Transverse colon (tissue), 4 donors: Measurements from ENCODE around the gene HPSE2.

Source experiments
- EP300 ChIP-seq: sonication (generic); formaldehyde crosslinking; IDR thresholded peaks from one replicate; pipeline ENCODE4 v1.6.1; 2017; ENCODE audit warnings: antibody characterized with exemption, low read depth
- POLR2A ChIP-seq: fragments of 450-650 bp; IDR thresholded peaks from one replicate; pipeline ENCODE4 v1.6.1; 2016; ENCODE audit warnings: antibody characterized with exemption, mild to moderate bottlenecking, moderate library complexity
- POLR2AphosphoS5 ChIP-seq, 3 donors: sonication (generic); formaldehyde crosslinking; IDR thresholded peaks; one replicate each; pipeline ENCODE4 v1.6.1; 2016; ENCODE audit warnings: antibody characterized with exemption in 3 of 3
- TF ChIP-seq, protein P1 (sequence below), 5 experiments: fragments of 200-600 bp in 3 of 5; fragments of 450-650 bp in 2 of 5; sonication (generic) in 3 of 5; IDR thresholded peaks; 1 replicate in 2 of 5; 2 replicates in 3 of 5; pipeline ENCODE4 v1.5.1; 2016 to 2017; ENCODE audit warnings: antibody characterized with exemption in 5 of 5, inconsistent platforms in 3 of 5, mild to moderate bottlenecking in 2 of 5, moderate library complexity in 1 of 5

DNA sequence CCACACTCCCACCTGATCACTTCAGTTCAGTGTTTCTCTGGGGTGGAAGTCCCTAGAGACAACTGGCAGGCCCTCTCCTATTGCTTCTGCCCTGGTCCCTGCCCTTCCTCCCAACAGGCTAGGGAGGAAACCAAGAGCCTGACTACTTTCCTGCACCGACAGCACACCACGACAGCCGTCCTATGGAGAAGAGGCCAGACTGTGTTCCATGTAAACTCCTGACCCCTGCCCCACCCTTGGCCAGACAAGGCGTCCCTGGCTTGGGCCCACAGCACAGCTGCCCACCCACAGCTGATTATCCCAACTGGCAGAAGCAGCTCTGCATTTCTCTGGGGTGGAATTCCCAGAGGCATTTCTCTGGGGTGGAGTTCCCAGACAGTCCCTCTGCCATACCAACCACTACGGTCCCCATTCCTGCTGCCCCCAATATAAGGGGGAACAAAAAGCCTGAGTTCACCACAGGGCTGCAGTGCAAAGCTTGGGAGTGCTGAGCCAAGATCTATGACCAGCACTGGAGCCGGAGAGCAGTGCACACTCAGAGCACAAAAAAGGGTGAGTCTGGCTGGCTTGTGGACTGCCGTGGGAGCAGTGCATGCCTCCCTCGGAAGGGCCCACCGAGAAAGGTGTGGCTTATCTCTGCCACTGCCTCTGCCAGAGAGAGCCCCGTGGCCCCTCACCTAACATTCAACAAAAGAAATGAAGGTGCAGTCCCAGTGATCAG, 193.4 kb downstream of the HPSE2 start:
- TF ChIP-seq POLR2A (no peak), POLR2AphosphoS5 (IDR thresholded peaks at IDR 0.05) (no peak), EP300 (no peak)
- TF ChIP-seq, protein P1, sequence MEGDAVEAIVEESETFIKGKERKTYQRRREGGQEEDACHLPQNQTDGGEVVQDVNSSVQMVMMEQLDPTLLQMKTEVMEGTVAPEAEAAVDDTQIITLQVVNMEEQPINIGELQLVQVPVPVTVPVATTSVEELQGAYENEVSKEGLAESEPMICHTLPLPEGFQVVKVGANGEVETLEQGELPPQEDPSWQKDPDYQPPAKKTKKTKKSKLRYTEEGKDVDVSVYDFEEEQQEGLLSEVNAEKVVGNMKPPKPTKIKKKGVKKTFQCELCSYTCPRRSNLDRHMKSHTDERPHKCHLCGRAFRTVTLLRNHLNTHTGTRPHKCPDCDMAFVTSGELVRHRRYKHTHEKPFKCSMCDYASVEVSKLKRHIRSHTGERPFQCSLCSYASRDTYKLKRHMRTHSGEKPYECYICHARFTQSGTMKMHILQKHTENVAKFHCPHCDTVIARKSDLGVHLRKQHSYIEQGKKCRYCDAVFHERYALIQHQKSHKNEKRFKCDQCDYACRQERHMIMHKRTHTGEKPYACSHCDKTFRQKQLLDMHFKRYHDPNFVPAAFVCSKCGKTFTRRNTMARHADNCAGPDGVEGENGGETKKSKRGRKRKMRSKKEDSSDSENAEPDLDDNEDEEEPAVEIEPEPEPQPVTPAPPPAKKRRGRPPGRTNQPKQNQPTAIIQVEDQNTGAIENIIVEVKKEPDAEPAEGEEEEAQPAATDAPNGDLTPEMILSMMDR (IDR thresholded peaks at IDR 0.05) = no peak
